ENCODE data around the gene SLC30A5.

- TF ChIP-seq POLR2A (IDR thresholded peaks at IDR 0.05) (no peak), CTCF (IDR thresholded peaks at IDR 0.05) (no peak)
Measured at GRCh38 chr5:69167493-69167855, 73.7 kb downstream of the SLC30A5 start.
